WTC11 (cell line): ENCODE data around the gene LRRC8C. TPM values are rescaled to one million over a fixed set of nuclear protein-coding genes. Genes with fewer than 3 reads are reported as not detected.

Experiments
- ATAC-seq: fragments of 200-7000 bp; cut with Tn5 transposase; 2 replicates; pipeline ENCODE4 v1.10.0; 2021; ENCODE audit warnings: mild to moderate bottlenecking, moderate library complexity
- CTCF ChIA-PET: fragments of 300-600 bp; sonication (Branson Sonifier 250); formaldehyde crosslinking; loops from one replicate; lab custom pipeline; 2021; ENCODE audit warnings: antibody characterized with exemption; lab: Charles Lee
- POLR2A ChIA-PET: fragments of 350-600 bp; sonication (Branson Sonifier 250); formaldehyde crosslinking; loops from one replicate; lab custom pipeline; 2021; ENCODE audit warnings: antibody characterized with exemption; lab: Charles Lee
- DNase-seq: peaks from one replicate; pipeline ENCODE4 v3.0.0; 2021; ENCODE audit warnings: low spot score
- H3K27ac Mint-ChIP-seq: 2 replicates; pipeline ENCODE4 v1.8.0; 2021; ENCODE audit warnings: mixed read lengths
- H3K27me3 Mint-ChIP-seq: 2 replicates; pipeline ENCODE4 v1.8.0; 2021; ENCODE audit warnings: low read depth, mild to moderate bottlenecking, moderate library complexity, mixed read lengths
- H3K36me3 Mint-ChIP-seq: 2 replicates; pipeline ENCODE4 v1.8.0; 2021; ENCODE audit warnings: mixed read lengths
- H3K4me1 Mint-ChIP-seq: 2 replicates; pipeline ENCODE4 v1.8.0; 2022; ENCODE audit warnings: mixed read lengths
- H3K4me3 Mint-ChIP-seq: 2 replicates; pipeline ENCODE4 v1.8.0; 2021; ENCODE audit warnings: mild to moderate bottlenecking, moderate library complexity, mixed read lengths
- H3K9me3 Mint-ChIP-seq: 2 replicates; pipeline ENCODE4 v1.8.0; 2021; ENCODE audit warnings: mixed read lengths
- AFF4 ChIP-seq: sonication (generic); formaldehyde crosslinking; IDR thresholded peaks from 2 replicates; pipeline ENCODE4 v1.8.1; 2023; ENCODE audit warnings: mild to moderate bottlenecking, missing genetic modification reagents, borderline replicate concordance
- ATF1 ChIP-seq: sonication (generic); formaldehyde crosslinking; IDR thresholded peaks from 2 replicates; pipeline ENCODE4 v1.8.1; 2023; ENCODE audit warnings: mild to moderate bottlenecking, moderate library complexity, missing genetic modification reagents
- ATF3 ChIP-seq: sonication (generic); formaldehyde crosslinking; conservative IDR thresholded peaks from 2 replicates; pipeline ENCODE4 v1.8.1; 2022; ENCODE audit warnings: mild to moderate bottlenecking, missing genetic modification reagents
- EMX1 ChIP-seq: fragments of 250-450 bp; sonication (Bioruptor Pico); IDR thresholded peaks from 2 replicates; pipeline ENCODE4 v1.8.0; 2021; ENCODE audit warnings: mild to moderate bottlenecking
- GABPB1 ChIP-seq: sonication (generic); formaldehyde crosslinking; IDR thresholded peaks from 2 replicates; pipeline ENCODE4 v1.8.1; 2023; ENCODE audit warnings: mild to moderate bottlenecking, missing genetic modification reagents
- GTF2I ChIP-seq: fragments of 250-450 bp; sonication (Bioruptor Pico); conservative IDR thresholded peaks from 2 replicates; pipeline ENCODE4 v1.4.0; 2021; ENCODE audit warnings: mild to moderate bottlenecking
- HMGA2 ChIP-seq: fragments of 250-450 bp; sonication (Bioruptor Pico); IDR thresholded peaks from 2 replicates; pipeline ENCODE4 v1.4.0; 2021; ENCODE audit warnings: mild to moderate bottlenecking, moderate library complexity
- IRF1 ChIP-seq: sonication (generic); formaldehyde crosslinking; IDR thresholded peaks from 2 replicates; pipeline ENCODE4 v1.8.0; 2023; ENCODE audit warnings: missing genetic modification reagents
- JAZF1 ChIP-seq: fragments of 250-450 bp; sonication (Bioruptor Pico); IDR thresholded peaks from 2 replicates; pipeline ENCODE4 v1.9.0; 2021; ENCODE audit warnings: moderate library complexity, mild to moderate bottlenecking, inconsistent platforms
- NFYB ChIP-seq: sonication (generic); formaldehyde crosslinking; conservative IDR thresholded peaks from 2 replicates; pipeline ENCODE4 v1.8.0; 2022; ENCODE audit warnings: low read depth, missing genetic modification reagents
- NR1H2 ChIP-seq: sonication (generic); formaldehyde crosslinking; IDR thresholded peaks from 2 replicates; pipeline ENCODE4 v1.9.0; 2021; ENCODE audit warnings: mild to moderate bottlenecking, moderate library complexity, missing genetic modification reagents
- SOX15 ChIP-seq: fragments of 250-450 bp; sonication (Bioruptor Pico); IDR thresholded peaks from 2 replicates; pipeline ENCODE4 v1.9.0; 2021; ENCODE audit warnings: mild to moderate bottlenecking
- SP1 ChIP-seq: sonication (generic); formaldehyde crosslinking; conservative IDR thresholded peaks from 2 replicates; pipeline ENCODE4 v1.8.1; 2022; ENCODE audit warnings: missing genetic modification reagents
- TCF7 ChIP-seq: sonication (generic); formaldehyde crosslinking; IDR thresholded peaks from 2 replicates; pipeline ENCODE4 v1.8.0; 2022; ENCODE audit warnings: mild to moderate bottlenecking, low read depth, missing genetic modification reagents, moderate library complexity
- TP53 ChIP-seq: sonication (generic); formaldehyde crosslinking; IDR thresholded peaks from 2 replicates; pipeline ENCODE4 v1.8.1; 2023; ENCODE audit warnings: mild to moderate bottlenecking, missing genetic modification reagents
- ZNF121 ChIP-seq: sonication (generic); formaldehyde crosslinking; IDR thresholded peaks from 2 replicates; pipeline ENCODE4 v1.8.0; 2023; ENCODE audit warnings: missing genetic modification reagents
- ZNF416 ChIP-seq: fragments of 250-450 bp; sonication (Bioruptor Pico); IDR thresholded peaks from 2 replicates; pipeline ENCODE4 v1.9.0; 2021; ENCODE audit warnings: mild to moderate bottlenecking, inconsistent platforms
- total RNA-seq: library from RNA; stranded (reverse); gene quantifications from 3 replicates; pipeline ENCODE4 v1.2.3, GENCODE V29; 2021
- TF ChIP-seq, protein P1 (sequence below): fragments of 250-450 bp; sonication (Bioruptor Pico); IDR thresholded peaks from 2 replicates; pipeline ENCODE4 v2.1.2; 2022; ENCODE audit warnings: mild to moderate bottlenecking, moderate library complexity
- TF ChIP-seq, protein P2 (sequence below): sonication (generic); formaldehyde crosslinking; IDR thresholded peaks from 2 replicates; pipeline ENCODE4 v1.8.1; 2022; ENCODE audit warnings: low read depth, missing genetic modification reagents, borderline replicate concordance

LRRC8C gene
- total RNA-seq, 1 experiment from 2014 or later: 1.8 TPM

DNA sequence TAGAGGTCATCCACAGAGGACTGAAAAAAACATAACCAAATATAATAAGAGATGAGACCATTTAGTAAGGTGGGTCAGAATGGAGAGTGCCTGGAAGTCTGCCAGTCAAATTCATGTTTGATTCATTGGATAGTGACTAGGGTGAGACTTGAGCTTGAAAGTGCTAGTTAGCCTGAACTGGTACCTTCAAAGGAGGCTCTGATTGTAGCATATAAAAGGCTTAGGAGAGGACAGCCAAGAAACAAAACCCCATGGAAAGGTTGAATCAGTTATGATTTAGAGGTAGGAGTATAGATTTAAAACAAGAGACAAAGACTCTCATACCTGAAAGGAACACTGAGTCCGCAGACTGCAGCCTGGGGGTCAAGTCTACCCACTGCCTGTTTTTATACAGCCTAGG is 44.4 kb upstream of the LRRC8C start (continued):
- no peak for TF ChIP-seq TP53
- TF ChIP-seq NR1H2 (CRISPR knock-in tag): no peak
- TF ChIP-seq SP1 (CRISPR knock-in tag): no peak
- TF ChIP-seq ZNF416: no peak
- TF ChIP-seq, protein P1, sequence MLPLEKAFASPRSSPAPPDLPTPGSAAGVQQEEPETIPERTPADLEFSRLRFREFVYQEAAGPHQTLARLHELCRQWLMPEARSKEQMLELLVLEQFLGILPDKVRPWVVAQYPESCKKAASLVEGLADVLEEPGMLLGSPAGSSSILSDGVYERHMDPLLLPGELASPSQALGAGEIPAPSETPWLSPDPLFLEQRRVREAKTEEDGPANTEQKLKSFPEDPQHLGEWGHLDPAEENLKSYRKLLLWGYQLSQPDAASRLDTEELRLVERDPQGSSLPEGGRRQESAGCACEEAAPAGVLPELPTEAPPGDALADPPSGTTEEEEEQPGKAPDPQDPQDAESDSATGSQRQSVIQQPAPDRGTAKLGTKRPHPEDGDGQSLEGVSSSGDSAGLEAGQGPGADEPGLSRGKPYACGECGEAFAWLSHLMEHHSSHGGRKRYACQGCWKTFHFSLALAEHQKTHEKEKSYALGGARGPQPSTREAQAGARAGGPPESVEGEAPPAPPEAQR (CRISPR knock-in tag): no peak
- no peak for TF ChIP-seq TCF7 (CRISPR knock-in tag)
- no peak for TF ChIP-seq HMGA2 (CRISPR knock-in tag)

GRCh38 chr1:89589515-89589914 is 43.4 kb upstream of the LRRC8C start:
- Mint-ChIP-seq H3K9me3 (no peaks in the 10 kb centered on the region), H3K27ac (no peak overlapping the region), H3K27me3 (no peaks in the 10 kb centered on the region), H3K4me3 (no peak overlapping the region), H3K36me3 (peaks cover 11% of the 10 kb centered on the region), H3K4me1 (peaks cover 56% of the 10 kb centered on the region)
- DNase-seq: no peak
- CTCF ChIA-PET: interaction anchor here (0.7 to 2.2 kb wide), 2 partner anchors 15 to 173 kb away, joined by 4 to 7 read pairs; no protein-coding TSS in a partner anchor
- POLR2A ChIA-PET: no interaction called here
- TF ChIP-seq EMX1 (CRISPR knock-in tag): no peak
- TF ChIP-seq GTF2I: no peak
- no peak for TF ChIP-seq IRF1
- no peak for TF ChIP-seq SP1 (CRISPR knock-in tag)
- no peak for TF ChIP-seq GABPB1 (CRISPR knock-in tag)
- TF ChIP-seq ATF3 (CRISPR knock-in tag): no peak
- no peak for TF ChIP-seq AFF4 (CRISPR knock-in tag)
- no peak for TF ChIP-seq JAZF1 (CRISPR knock-in tag)
- no peak for TF ChIP-seq SOX15 (CRISPR knock-in tag)
- TF ChIP-seq NFYB (CRISPR knock-in tag): no peak
- no peak for TF ChIP-seq ATF1 (CRISPR knock-in tag)
- TF ChIP-seq, protein P2, sequence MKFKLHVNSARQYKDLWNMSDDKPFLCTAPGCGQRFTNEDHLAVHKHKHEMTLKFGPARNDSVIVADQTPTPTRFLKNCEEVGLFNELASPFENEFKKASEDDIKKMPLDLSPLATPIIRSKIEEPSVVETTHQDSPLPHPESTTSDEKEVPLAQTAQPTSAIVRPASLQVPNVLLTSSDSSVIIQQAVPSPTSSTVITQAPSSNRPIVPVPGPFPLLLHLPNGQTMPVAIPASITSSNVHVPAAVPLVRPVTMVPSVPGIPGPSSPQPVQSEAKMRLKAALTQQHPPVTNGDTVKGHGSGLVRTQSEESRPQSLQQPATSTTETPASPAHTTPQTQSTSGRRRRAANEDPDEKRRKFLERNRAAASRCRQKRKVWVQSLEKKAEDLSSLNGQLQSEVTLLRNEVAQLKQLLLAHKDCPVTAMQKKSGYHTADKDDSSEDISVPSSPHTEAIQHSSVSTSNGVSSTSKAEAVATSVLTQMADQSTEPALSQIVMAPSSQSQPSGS (CRISPR knock-in tag): no peak
- no peak for TF ChIP-seq ZNF121 (CRISPR knock-in tag)
- no peak for ATAC-seq
